Stimulated activated CD4-positive, alpha-beta T cell treated with anti-CD3 and anti-CD28 coated beads, Interleukin-2, amount 100 ng/mL, for 48 hours (primary cell): Measurements from ENCODE around the gene PSD2.

ENCODE experiments used
- DNase-seq, 2 donors: peaks; one replicate each; pipeline ENCODE4 v3.0.0-alpha.2; 2020

The PSD2 gene

DNA sequence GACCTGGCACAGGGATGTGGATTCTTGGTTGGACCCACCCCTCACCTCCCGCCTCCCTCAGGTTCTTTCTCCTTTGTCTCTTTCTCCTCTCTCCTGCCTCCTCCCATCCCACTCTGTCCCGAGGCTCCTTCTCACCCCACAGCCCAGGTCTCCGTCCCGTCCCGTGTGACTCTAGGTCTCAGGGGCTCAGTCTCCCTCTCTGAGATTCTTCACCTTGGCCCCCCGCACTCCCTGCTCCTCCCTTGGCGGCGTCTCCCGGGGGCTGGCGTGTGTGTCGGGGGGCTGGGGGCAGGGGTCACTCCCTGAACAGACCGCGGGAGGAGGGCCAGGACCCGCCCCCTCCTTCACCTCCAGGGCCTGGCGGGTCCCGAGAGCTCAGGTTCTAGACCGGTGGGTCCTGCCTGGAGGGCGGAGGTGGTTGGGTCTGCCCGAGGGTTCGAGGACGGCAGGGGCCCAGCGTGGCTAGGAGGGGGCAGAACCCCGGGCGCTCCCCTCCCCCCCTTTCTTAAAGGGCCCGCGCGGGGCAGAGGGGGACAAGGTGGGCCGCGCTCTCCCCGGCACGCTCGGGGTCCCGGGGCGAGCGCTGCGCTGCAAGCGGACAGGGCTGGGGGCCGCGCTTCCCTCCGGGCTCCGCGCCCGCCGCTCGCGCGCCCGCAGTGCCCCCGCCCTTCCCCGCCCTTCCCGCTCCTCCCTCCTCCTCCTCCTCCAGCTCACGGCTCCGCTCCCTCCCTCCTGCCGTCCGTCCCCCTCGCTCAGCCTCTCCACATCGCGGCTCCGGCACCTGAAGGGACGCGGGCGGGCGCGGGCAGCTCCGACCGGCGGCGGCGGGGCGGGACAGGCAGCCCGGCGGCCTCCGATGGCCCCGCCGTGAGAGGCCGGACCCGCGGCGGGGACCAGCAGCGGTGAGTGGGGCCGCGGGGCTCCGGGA, at the start of gene PSD2:
Gene PSD2 (plus strand): TSS at position 735 of the 928 bp plus-strand sequence. CDS start 13,633 bp downstream, outside the sequence.
- no peak for DNase-seq

DNA sequence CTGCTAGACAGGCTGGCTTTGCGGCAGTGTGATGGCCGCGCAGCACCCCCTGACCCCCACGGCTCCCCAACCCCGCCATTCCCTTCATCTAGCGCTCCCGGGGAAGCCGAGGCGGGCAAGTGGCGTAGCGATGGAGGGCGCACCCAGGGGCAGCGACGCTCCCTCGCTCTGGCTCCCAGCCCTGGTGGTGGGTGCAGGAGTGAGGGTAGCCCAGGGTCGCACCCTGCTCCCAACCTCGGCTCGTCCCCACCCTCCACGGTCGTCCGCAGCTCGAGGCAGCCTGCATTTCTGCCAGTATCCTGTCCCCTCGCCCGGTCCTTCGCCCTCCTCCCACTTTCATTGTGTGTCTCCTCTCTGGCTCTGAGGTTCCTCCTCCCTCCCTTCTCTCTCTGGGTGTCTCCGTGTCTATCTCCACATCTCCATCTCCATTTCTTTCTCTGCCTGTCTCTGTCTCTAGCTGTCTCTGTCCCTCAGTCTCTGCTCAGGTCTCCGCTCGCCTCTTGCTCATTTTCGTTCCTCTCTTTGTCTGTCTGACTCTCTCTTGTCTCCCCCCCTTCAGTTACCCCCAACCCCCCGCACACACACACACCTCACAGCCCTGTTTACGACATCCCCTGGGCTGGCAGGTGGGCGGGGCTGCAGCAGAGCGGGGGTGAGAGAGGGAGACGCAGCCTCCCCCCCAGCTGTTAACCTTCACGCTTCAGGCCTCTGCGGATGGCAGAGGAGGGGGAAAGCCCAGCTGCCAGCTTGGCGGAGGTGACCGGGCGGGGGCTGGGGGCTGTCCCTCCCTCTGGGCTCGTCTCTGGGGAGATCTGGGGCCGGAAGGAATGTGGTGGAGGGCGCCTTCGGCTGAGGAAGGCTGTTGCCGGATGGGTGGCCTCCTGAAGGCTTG, 48.7 kb upstream of the PSD2 start:
- peak; percentile 34 to 48 for DNase-seq

DNA sequence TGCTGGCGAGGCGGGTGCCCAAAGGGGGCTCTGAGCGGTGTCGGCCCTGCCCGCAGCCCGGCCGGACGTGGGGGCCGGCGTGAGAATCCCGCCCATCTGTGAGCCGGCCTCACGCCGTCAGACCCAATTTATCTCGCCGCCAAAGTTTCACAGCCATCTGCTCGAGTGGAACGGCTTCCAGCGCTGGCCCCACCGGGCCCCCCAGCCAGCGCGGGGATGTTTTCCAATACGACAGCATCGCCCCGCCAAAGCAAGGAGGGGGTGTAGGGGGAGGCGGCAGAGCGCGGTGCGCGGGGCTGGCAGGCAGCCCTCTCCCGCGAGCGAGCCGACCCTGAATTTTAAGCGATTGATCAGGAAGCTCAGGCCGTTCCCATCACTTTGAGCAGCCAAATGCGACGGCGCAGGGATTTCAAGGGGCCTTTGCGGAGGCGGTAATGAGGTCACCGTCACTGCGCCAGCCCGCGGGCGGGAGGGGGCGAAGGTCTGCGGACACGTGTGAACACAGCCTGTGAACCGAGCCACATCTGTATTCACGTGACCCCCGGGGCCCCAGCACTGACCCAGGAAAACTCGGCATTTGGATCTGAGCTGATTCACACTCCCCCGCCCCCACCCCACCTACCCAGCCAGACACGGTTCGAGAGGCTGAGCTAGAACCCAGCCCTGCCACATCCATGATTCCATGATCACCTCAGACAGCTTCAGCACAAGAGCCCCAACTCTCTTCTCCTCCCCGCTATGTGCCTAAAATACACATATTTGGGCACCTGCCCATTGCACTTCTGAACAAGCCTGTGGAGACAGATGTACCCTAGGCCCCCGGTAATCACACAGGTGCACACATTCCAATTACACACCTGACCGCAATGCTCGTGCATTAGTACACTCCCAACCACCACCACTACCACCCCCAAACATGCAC, 47.8 kb upstream of the PSD2 start:
- peak; percentile 36 to 44 for DNase-seq

DNA sequence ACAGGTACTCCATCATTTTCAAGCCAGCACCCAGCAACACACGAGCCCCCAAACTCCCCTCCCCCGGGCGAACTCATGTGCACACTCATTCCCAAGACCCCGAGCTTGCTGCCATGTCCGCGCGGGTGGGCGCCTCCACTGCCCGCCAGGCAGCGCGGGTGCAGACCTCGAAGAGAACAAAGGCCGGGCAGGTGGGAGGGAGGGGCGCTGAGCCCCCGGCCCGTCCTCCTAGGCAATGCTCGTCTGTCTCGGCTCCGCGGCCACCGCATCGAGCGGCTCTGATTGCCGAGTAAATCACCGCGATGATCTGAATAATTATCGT, 47.1 kb upstream of the PSD2 start:
- no peak for DNase-seq

DNA sequence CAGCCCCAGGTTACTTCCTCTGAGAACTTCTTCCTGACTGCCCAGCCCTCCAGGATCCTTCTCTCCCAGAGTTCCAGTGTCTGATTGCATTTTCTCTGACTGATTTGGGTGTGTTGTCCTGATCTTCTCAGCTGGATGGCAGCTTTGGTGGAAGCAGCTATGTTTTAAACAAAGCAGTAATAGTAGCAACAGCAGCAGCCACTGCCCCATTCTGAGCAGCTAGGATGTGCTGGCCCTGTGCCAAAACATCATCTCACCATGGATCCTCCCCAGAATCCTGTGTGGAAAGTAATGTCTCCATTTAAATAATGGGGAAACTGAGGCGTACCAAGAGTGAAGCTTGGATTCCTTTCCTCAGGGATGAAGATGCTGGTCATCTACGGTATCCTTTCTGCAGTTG, 46.4 kb upstream of the PSD2 start:
- no peak for DNase-seq

DNA sequence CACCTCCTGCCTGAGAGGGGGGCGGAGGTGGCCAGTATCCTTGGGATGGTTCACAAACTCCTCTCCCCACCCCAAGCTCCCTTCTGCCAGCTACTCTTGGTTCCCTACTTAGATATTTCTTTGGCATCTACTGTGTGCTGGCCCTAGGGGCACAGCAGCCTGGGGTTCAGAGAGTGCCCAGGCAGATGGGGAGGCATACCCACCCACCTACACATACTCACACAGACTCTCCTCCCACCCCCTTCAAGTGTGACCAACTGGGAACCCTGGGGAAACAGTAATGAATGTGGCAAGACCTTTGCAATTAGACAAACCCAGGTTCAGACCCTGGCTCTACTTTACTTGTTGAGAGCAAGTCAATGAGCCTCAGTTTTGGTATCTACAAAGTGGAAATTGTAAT, 44.4 kb upstream of the PSD2 start:
- no peak for DNase-seq

DNA sequence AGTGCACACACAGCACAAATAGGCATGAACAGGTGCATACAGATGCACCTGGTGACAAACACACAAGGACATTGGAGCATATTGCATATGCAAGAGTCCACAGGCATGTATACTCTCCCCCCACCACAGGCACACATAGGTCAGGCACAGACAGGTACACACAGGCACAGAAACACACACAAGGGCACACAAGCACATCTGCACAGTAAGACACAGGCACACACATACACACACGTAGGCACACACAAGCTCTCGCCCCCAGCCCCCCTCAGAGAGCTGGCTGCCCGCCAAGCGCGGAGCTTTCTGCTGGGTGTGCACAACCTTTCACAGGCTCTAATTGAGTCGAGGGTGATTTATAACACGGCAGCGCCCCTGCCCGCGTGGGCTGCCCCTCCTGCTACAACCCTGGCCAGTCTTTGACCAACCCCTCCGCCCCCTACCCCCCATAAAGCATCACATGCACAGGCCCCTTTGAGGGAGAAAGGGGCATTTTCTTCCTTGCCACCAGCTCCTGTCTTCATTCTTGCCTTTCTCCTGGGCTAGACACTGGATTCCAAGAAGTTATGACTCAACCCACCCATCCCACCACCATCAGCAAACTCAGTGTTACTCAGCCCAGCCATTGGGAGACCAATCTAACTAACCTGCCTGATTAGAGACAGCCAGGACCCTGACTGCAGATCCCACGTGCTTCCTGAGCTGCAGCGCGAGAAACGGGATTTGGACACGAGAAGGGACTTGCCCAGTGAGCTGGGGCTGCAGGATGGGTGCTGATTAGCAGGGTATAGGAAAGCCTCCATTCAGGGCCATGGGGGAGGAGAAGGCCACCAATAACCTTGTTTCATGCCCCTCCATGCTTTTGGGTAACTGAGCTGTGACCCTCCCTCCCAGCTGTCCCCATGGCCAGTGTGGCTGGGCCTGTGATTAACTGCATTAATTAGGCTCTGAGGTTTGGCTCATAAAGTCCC, 42.8 kb upstream of the PSD2 start:
- no peak for DNase-seq

DNA sequence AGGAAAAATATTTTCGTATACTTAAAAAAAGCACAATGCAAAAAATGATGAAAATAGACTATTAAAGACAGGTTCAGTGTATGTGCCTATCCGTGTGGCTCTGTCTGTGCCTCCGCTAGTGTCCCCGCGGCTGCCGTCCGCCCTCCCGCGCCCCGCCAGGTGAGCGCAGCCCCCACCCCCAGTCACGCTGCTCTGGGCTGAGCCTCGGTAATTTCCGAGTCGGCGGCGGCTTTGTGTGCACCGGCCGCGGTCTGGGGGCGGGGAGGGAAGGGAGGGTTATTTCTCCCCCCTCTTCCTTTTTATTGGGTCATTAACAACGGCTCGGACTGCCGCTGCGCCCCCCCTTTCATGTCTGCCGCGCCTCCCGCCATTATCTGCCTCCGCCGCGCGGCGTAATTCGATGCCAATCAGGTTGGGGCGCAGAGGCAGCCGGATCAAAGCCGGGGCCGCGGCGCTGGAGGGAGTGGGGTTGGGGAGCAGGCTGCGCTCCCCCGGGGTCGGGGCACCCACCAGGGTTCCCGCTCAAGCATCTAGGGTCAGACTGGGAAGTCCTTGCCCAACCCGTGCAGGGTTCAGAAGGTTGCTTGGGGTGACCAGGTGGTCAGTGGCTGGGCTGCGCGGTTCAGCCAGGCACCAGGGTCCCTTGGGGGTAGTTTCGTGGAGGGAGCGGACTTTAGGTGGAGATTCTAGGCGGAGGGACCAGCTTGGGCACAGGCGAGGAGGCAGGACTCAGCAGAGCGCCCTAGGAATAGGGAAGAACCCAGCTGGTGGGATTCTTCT, 39.5 kb upstream of the PSD2 start:
- no peak for DNase-seq

DNA sequence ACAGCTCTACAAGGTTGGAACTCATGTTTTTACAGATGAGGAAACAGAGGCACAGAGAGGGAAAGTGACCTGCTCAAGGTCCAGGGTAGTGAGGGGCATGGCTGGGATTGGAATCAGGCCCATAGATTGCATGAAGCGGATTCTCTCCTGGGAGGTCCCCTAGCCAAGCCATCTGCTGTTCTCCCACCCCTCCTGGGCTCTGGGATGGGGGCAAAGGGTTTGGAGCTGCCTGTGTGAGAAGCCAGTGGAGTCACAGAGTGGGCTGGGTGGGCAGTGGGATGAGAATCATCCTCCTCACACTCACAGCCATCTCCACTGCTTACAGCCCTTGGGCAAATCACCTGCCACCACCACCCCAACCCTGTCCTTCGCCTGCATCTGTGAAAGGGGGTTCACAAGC, 38.6 kb upstream of the PSD2 start:
- DNase-seq = no peak

DNA sequence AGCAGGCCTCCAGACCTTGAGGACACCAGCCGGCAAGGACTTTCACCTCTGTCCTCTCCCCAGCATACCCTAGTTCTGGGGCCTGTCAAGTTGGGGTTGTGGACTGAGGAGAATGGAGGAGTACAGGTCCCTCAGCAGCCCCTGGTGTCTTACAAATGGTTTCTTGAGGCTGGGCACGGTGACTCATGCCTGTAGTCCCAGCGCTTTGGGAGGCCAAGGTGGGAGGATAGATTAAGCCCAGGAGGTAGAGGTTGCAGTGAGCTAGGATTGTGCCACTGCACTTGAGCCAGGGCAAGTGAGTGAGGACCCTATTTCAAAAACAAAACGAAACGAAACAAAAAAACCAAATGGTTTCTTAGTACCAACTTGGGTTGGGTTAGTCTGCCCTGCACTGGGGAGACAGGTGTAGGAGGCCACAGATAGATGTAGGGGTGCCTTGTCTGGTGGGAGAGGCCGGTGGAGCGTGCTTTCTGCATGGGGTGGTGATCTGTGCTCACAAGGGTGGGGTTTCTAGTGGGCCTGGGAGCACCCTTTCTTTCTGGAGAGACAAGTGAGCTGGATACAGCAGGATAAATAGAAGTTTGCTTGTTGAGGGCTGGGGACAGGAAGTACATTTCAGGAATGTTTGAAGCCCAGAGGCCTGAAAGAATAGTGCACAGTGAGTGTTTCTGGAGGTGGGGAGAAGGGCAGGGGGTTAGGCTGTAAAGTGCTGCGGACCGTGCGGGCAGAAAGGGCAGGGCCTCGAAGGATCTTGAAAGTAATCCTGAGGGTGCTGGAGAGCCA, 37.7 kb upstream of the PSD2 start:
- no peak for DNase-seq

DNA sequence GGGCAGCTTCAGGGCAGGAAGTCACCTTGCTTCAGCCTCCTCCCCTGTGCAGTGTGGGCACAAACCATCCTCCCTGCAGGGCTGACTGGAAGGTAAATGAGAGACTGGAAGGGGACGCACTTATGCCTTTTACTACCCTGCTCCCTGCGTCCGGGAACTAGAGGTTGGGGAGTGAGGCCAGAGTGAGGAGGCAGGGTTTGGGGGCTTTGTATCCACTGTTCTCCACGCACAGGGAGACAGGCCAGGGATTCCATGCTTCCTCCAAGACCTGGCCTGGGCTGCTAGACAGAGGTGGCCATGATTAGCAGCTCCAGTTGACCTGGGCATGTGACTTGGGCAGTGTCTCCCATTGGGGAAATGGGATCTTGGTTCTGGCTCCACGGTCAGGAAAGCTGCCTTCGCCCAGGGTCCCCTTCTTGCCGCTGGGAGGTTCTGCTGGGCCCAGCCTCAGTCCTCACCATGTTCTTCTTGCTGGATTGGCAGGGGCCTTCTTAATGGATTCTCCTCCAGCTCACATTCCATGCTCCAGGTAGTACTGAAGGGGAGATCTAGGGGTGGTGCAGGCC, 37.0 kb upstream of the PSD2 start:
- no peak for DNase-seq

DNA sequence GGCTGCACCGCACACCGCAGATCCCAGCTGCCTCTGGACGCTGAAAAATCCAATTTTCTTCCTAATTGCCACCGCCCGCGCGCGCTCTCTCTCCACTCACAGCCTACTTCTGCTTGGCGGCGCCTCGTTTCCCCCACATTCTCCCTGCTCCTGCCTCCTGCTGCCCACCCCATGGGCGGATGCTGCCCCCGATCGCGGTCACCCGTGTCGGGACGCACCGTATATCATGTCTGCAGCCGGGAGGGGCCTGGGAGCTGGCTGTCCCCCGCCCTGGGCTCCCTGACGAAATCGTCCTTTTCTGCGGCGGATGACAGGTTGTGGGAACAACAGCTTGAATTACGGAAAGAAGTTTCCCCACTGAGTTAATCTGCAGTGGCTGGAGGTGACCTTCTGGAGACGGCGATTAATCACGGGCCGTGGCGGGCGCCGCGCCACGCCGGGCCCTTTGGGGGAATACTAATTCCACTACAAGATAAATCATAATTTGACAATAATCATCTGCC, 36.3 kb upstream of the PSD2 start:
- no peak for DNase-seq

DNA sequence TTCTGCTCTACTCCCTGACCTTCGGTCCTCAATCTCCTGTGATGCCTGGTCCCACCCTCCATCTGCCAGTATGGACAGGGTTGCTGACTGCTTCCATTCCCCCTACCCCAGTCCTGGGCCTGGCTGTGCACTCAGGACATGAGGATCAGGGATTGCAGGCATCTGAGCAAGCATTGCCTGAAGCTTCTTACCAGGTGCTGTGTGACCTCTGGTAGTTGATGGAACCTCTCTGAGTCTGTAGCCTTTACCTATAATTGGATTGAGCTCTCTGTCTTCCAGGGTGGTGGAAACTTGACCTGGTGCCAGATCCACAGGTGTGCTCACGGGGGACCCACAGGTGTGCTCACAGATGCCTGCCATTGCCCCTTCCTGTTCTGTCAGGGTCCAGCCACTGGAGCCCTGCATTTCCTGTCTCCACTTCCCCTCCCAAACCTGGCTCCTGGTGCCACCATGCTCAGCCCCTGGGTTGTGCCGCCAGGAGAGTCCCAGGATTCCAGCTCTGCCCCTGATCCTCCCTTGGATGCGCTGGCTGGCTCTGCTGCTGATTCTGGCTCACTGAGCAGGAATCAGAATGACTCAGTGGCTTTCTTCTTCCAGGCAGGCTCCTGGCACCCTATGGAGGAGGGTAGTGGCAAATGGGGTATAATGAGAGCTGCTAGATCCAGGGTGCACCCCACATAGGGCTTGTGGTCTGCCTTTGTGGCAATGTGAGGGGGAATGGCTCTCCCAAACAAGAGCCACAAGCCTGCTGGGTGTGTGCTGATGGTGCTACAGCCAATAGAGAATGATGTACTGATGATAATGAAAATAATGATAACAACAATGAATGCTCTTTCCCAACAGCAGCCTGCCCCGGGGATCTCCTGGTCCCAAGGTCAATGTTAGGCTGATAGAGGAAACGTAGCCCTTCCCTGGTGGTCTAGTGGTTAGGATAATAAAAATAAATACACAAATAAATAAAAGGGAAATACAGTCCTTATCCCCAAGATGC, 35.2 kb upstream of the PSD2 start:
- DNase-seq = no peak

DNA sequence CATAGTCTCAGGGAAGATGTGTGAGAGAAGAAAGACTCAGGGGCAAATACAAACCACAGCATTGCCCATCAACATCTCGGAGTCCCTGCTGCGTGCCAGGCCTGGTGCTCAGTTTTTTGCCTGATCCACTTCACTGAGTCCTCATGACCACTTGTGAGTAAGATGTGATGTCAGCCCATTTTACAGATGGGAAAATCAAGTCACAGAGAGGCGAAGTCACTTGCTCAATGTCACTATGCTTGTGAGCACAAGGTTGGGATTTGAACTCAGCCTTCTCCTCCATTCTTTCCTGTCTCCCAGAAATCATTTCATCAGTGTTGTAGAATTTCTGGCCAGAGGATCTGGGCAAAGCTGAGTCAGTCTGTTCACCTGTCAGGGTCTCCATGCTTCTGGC, 34.6 kb upstream of the PSD2 start:
- DNase-seq = no peak

DNA sequence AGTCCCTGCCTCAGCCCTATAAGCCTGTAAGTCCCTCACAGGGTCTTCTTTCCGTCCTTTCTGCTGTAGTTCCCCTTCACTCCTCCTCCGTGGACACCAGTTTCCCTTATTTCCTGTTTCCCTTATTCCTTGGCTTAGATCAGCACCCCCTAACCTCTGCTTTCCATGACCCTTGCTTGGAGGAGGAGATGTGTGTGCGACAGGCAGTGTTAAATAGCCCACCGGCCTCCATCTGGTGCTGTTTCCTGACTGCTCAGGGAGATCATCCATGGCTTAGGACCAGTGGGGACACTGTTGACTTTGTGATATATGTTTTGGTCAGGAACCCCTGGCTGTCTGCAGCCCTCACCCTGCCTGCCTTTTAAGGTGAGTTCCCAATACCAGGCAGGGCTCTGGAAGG, 34.1 kb upstream of the PSD2 start:
- no peak for DNase-seq

DNA sequence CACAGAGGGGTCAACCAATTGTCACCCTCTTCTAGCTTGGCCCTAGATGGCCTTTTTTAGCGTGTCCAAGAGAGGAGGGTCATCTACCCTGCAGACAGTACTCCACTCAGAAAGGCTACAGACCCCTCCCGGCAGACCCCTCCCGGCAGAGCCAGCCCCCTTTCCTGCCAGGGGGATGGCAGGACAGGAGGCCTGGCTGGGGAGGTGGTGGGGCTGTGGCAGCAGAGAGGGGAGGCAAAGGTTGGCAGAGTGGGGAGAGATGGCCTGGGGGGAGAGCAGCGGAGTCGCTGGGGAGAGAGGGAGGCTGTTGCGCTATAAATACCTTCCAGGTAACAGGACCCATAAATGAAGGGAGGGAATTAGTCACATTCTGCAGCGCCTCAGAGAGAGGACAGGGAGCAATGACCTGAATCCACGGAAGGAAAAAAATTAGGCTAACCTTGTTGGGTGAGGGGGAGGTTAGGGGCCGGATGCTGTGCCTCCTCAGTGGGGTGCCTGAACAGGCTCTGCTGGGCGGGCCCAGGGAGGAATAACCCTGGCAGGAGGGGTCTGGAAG, 32.9 kb upstream of the PSD2 start:
- no peak for DNase-seq

DNA sequence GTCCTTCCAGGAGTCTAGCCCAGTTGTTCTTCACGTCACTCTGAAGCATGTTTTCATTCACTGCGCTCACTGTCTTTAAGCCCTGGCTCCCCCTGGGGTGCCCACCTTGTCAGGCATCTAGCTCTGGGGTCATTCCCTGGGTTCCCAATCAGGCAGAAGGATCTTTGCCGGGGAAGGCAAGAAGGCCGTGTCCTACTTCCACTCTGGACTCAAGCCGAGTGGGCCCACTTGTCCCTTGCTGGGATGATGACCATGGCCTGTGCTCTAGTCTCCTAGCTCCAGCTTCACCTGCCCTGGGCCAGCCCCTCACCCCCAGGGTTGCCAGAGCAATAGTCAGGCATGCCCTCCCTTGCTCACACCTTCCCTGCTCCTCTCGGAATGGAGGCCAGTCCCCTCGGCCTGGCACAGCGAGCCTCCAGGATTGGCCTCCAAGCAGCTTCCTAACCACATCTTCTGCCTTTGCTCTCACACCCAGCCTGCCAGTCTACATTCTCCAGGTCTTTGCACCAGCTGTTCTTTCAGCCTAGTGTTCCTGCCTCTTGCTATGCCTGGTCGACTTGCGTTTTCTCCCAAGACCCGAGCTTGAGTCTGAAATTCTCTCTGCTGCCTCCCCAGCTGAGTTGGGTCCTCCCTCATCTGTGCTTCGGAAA, 32.2 kb upstream of the PSD2 start:
- DNase-seq = no peak
